SKM-1 (cell line): ENCODE data around the gene CACNB4.

ENCODE experiments used
- DNase-seq: peaks from one replicate; lab custom pipeline; 2025; ENCODE audit not compliant: unreplicated experiment; lab: John Stamatoyannopoulos, UW

CACNB4 gene

DNA sequence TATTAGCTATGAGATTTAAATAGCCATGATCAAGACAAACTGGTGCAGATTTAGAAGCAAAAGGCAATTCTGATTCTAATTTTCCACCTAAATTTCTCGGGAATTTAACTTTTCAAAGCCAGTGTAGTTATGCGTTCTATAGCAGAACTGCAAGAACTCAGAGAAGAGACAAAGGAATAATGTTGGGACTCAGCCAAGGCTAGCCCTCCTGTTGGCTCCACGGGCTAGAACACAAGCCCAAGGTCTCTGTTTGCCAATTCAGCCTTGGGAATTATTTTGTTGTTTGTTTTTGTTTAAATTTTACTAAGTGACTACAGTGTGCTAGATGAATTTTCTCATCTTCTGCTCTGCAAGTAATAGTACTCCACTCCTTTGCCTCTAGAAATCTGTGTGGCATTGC is 121.2 kb downstream of the CACNB4 start:
- DNase-seq: no peak

DNA sequence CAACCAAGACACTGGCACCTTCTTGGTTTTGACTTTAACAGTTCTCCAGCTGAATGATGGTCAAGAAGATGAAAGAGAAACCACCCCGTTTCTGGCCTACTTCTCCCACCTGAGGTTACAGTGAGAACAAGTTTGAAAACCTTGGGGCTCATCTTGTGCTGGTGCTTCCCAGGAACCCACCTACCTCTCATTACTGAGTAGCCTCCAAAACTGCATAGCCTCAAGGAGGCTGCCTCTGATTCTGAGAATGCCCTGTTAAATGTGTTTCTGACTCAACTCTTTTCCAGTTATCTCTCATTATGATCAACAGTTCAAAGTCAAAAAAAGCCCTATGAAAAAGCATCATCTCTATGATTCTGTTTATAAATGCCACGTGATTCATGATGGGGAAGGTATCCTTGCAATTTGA is 121.9 kb downstream of the CACNB4 start:
- DNase-seq: no peak

DNA sequence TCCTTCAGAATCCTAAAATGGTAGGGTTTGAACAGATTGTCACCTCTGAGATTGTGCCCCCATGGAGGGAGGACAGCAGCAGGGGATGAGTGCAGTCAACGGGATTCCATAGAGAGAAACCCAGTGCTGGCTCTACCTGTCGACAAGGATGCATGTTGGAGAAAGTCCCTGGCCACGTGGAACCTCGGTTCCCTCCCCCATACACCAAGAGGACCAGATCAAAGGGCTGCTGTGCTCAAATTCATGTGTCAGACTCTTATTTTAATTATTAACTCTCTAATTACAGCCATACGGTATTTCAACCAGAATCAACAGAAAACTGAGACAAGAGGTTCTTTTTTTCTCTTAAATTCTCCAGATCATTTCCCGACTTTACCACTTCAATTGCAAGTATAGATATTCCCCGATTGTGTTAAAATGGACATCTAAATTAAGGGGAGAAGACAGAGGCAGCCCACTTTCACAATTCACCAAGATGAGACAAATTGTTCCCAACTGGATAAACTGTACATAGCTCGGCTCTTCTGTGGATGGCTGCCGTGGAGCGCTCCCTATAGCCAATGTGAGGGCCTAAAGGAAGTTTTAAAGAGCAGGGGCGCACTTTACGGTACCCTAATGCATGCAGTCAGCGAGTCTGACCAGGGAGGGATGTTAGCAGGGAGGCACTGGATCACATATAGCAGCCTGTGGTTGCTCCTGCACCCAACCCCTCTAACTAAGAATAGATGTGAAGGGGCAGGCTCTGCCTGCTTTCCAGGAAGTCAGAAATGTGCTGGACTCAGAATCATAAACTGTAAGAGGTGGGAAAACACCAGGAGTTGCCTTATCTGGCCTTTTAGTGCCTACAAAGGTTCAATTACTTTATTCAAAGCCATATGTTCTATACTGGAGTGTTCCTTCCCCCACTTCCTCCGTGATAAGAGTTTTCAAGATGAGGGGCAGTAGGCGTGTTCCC is 123.1 kb downstream of the CACNB4 start:
- DNase-seq: no peak

DNA sequence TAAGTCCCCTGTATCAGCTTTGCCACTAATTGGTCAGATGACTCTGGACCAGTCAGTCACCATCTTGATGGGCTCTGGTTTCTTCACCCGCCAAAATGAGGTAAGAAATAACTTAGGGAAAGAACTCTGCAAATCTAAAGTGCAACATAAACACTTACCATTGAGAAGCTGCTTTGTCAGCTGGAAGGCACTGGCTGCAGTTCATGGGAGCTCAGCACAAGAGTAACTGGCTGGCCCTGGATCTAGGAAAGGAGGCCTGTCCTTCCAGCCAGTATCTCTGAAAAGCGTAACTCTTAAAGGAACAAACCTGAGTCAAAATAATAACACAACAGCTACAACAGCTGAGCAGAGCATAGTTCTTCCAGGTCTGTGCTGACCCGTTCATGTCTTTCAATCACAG is 123.9 kb downstream of the CACNB4 start:
- DNase-seq: no peak

GRCh38 chr2:151973901-151974199 is 125.0 kb downstream of the CACNB4 start:
- DNase-seq: no peak

DNA sequence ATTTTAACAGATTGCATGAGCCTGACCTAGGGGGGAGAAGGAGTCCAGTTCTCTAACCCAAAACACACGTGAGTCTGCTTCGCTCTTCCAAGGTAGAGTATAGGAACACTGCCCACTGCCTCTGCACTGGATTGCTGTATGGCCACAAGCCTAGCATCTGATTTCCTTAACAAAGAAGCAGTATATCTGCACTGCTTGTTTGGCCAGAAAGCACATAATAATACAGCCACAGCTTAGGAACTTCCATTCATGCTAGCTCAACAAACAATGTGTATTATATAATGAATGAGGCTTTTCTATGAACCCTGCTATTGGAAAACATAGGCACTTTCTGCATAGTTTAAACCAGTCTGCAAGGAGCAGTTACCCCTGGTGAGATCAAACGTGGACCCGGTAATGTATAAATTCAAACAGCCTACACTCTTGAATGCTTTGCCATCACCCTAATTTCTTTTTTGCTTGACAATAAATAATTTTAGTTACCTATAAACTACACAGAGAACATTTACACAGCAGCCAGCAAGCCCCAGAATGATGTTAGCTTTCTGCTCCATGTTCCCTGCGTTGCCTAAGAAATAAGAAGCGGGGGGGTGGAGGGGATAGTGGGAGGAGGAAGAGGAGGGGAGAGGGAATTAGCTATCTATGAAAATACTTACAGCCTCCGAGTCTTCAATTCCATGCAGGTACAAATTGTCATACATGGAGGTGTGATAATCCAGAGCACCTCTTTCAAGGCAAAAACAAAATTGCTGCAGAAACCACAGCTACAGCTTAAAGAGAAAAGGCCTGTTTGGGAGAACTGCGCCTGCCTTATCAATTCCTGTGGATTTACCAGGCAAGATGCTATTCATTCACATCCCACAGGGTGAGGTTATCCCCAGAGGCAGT is 125.6 kb downstream of the CACNB4 start:
- DNase-seq: no peak

- no peak for DNase-seq
Measured at GRCh38 chr2:151972241-151973012, 126.4 kb downstream of the CACNB4 start.

GRCh38 chr2:151971301-151972051 is 127.4 kb downstream of the CACNB4 start:
- DNase-seq: no peak

- no peak for DNase-seq
Measured at GRCh38 chr2:151968770-151969470, 129.9 kb downstream of the CACNB4 start.

GRCh38 chr2:151967829-151968722 is 130.8 kb downstream of the CACNB4 start:
- DNase-seq: no peak

- no peak for DNase-seq
Measured at GRCh38 chr2:151965884-151966283, 133.0 kb downstream of the CACNB4 start.

DNA sequence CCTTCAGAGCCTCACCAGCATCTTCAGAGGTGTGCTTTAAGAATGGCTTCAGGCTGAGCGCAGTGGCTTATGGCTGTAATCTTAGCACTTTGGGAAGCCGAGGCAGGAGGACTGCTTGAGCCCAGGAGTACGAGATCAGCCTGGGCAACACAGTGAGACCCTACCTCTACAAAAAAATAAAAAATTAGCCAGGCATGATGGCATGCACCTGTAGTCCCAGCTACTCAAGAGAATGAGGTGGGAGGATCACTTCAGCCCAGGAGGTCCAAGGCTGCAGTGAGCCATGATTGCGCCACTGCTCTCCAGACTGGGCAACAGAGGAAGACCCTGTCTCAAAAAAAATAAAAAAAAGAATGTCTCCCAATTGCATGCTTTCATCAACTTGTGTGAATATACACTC is 137.3 kb downstream of the CACNB4 start:
- no peak for DNase-seq

DNA sequence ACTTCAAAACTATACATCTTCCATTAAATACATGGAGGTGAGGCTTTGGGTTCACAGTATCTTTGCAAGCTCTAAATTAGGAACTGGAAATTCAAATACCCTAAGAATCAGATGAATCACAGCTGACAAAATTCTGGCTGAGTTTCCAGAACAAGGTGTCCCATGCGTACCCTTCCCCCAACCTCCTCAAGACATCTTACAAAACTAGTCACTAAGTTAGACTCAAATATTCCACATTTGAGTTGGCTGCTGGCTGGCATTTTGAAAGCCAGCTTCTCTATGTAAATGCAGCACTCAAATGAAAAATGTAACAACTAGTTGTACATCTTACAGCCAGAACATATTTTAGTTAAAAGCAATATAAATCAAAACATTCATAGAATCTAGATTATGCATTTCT is 139.6 kb downstream of the CACNB4 start:
- DNase-seq: no peak

DNA sequence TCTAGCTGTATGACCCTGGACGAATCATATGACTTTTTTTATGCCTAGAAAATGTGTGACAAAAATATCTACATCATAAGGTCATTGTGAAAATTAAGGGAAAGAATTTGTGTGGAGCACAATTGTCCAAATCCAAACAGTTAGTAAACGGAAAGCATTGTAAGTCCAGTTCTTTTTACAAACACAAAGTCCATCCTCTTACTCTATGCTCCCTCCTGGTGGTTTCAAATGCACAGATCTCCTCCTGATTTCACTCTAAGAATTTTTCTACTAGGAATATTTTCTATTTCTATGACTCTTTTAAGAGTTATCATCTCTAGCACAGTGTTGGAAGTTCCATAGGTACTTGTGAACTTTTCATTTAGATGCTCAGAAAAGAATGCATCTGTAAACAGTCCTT is 145.4 kb downstream of the CACNB4 start:
- no peak for DNase-seq

- no peak for DNase-seq
Measured at GRCh38 chr2:151952691-151953456, 146.0 kb downstream of the CACNB4 start.

DNA sequence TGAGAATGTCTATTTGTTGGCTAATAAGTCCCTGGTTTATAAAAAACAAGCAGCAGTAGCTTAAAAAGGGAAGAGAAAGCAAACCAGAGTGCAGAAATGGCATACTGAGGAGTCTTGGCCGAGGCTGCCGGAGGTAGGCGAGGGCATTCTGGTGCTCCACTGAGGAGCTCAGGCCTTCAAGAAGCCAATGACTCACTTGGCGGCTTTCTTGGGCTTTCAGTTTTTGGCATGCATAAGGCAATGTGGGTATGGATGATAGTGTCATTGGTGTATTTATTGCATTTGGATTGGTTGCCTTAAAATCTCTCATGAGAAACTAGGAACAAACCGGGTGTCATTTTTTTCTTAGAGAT is 151.1 kb downstream of the CACNB4 start:
- no peak for DNase-seq

- DNase-seq: no peak
Measured at GRCh38 chr2:151946899-151947812, 151.7 kb downstream of the CACNB4 start.
